Activated T-cell treated with anti-CD3 and anti-CD28 coated beads for 4 hours (primary cell): ENCODE measurements around the gene SHLD1.
A peak's percentile ranks its signal among the peaks of the same experiment; 100 is the strongest.
"Not testable (repeated sequence)": the region's sequence is repeated elsewhere in the genome, so short reads cannot be mapped to it uniquely, and the experiment has no call there.

Source experiments
- DNase-seq: peaks from one replicate; pipeline ENCODE4 v3.0.0-alpha.2; 2020

Gene SHLD1, protein sequence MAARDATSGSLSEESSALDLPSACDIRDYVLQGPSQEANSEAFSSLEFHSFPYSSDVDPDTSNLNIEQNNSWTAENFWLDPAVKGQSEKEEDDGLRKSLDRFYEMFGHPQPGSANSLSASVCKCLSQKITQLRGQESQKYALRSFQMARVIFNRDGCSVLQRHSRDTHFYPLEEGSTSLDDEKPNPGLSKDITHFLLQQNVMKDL

GRCh38 chr20:5749952-5750779 lies at the start of gene SHLD1:
Gene SHLD1, plus strand, starts transcription at chr20:5750401. Its CDS starts 22,465 bp downstream, at chr20:5772866.
- peak; percentile 71 for DNase-seq

- not testable (repeated sequence) for DNase-seq
These were observed 47.9 kb upstream of the SHLD1 start for GRCh38 chr20:5702339-5702738.

DNA sequence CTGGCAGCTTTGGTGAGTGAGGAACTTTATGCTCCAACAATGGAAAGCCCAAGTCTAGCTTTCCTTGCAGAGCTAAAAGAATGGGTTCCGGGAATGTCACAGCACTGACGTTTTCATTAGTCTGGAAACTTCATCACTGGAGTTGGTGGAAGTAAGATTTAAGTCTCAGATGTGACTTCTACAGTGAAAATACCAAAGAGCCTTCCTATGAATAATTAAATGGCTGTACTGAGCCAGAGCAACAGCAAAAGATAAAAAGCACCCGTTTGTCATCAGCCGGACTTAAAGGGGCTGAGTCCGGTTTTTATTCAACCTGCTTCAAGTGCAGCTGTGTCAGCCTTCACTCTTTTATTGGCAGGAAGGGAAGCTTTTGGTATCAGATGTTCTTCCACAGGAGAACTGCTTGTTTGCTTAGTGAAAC lies 46.5 kb upstream of the SHLD1 start:
- DNase-seq, result no peak

DNA sequence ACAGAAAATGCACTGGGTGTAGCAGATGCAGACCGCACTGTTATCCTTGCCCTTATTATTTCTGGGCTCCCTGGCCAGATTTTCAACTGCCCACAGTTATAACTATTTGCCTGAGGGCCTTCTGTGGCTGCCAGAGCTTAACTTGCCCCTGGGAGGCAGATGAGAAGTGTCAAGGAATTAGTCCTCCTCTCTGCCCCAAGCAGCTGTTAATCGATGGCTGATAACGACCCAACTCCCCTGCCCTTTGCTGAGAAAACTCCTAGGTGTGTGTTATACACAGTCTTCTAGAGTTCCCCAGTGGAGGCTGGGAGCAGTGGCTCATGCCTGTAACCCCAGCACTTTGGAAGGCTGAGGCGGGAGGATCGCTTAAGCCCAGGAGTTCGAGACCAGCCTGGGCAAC lies 44.4 kb upstream of the SHLD1 start:
- DNase-seq, result no peak

DNA sequence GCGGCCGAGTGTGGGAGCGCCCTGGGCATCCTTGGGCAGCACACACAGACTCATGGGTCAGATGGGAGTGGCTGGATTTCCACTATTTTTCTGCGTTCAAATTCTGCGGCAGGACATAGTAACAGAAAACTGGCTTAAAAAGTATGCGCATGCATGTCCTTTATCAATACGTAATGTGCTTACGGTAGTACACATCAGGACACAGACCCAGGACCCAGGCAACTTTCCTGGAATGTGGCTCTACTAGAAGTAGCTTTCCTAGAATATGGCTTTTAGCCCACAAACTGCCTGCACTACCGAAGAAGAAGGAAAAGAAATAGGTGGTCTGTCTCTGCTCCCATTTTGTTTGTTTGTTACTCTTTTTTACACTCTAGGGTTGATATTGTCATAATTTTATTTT lies 43.4 kb upstream of the SHLD1 start:
- DNase-seq, result no peak

GRCh38 chr20:5710551-5710950 lies 39.6 kb upstream of the SHLD1 start:
- DNase-seq, result no peak

DNA sequence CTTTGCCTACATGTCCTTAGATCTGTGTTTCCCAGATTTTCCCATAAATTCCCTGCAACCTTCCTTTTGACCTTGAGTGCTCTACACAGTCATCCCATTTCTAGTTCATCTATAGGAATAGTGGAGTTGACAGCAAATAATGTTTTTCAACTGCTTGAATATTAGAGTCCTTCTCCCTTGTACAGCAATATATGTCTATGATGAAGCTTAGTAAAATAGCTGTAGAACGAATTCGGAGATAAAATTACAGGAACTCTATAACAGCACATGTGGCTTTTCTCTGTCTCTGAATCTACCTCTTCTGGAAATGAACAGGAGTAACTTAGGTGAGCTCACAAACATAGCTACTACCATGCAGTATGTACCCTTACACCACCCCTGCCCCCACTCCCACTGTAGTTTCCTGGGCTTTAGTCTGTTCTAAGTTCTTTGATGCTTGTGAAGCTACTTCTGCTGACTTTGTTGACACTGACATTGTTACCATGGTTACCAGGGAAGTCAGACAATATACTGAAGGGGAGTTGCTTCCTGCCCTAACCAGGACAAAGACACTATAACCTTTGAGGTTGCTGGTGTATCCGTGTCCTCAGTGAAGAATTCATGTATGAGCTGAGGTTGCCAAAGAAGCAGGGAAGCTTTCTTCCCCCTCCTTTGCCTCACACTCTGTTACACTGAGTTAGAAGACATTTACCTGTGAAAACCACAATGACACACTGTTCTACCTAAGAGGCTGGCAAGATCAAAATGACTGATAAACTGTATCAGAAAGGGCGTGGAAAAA lies 35.8 kb upstream of the SHLD1 start:
- peak; percentile 43 for DNase-seq

- DNase-seq, result no peak
These were observed 34.9 kb upstream of the SHLD1 start for GRCh38 chr20:5715071-5715841.

GRCh38 chr20:5716953-5717352 lies 33.2 kb upstream of the SHLD1 start:
- no peak for DNase-seq

GRCh38 chr20:5718896-5719595 lies 31.2 kb upstream of the SHLD1 start:
- no peak for DNase-seq

DNA sequence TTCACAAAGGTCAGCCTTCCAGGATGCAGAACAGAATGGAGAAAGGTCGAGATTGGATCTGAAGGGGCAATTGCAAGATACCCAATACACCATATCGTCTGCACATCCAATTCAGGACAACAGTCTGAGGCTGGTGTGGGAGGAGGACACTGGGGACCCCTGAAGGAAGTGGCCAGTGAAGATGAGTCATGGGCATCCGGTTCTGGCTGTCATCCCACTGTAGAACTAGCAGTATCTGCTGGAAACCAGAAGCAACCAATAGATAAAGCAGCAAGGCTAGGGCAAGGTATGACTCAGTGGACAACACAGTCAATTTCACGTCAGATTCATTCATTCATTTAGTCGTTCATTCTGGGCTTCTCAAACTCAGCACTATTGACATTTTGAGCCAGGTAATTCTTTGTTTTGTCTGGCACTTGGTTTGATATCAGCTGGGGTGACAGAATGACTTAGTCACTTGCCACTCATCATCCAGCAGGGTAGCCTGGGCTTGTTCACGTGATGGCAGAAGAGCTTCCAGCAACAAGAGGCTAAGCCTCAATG lies 30.3 kb upstream of the SHLD1 start:
- no peak for DNase-seq

GRCh38 chr20:5720696-5721095 lies 29.5 kb upstream of the SHLD1 start:
- DNase-seq, result no peak

GRCh38 chr20:5721356-5721755 lies 28.8 kb upstream of the SHLD1 start:
- not testable (repeated sequence) for DNase-seq

- no peak for DNase-seq
These were observed 27.3 kb upstream of the SHLD1 start for GRCh38 chr20:5722927-5723326.

GRCh38 chr20:5725183-5725463 lies 25.1 kb upstream of the SHLD1 start:
- DNase-seq, result not testable (repeated sequence)

GRCh38 chr20:5727018-5727515 lies 23.1 kb upstream of the SHLD1 start:
- no peak for DNase-seq

GRCh38 chr20:5729348-5729747 lies 20.9 kb upstream of the SHLD1 start:
- no peak for DNase-seq

- no peak for DNase-seq
These were observed 20.1 kb upstream of the SHLD1 start for GRCh38 chr20:5730131-5730530.

DNA sequence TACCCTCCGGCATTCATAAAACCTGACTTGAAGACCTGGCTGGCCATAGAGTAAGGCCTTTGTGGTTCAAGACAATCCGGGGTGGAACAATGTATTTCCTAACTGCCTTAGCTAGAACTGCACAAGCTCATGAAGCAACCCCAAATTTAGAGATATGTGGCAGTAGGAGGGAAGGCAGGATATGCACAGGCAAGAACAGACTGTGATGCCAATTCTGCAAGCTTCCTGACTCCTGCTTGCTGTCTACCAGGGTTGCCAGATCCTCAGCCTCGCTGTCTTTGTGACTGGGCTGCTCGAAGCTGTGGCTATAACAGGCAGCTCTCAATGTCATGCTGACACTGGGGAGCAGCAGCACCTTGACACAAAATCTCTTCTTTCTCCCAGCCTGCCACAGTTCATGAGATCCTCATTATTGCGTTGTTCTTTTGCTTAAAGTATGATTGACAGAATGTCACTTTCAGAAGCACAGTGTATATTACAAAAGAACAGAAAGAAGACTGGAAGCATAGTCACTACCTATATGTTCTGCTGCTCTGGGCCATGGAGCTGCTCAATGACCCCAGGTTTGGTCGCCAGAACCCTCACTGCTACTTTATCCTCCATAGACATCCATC lies 18.3 kb upstream of the SHLD1 start:
- no peak for DNase-seq

DNA sequence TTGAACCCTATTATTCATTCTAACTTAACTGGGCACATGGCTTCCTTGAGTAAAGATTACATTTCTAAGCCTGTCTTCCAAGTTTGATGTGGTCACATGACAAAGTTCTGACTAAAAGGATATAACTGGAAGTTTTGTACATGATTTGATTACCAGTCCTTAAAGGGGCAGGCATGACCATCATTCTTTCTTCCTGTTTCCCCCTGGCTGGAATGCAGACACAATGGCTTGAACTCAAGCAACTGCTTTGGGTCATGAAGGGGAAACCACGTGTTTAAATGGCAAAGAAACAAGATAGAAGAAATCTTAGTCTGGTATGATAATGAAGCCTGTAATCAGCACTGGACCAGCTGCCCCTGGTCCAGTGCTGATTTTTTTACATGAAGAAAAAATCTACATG lies 15.6 kb upstream of the SHLD1 start:
- no peak for DNase-seq

GRCh38 chr20:5735845-5736510 lies 14.2 kb upstream of the SHLD1 start:
- no peak for DNase-seq
